H1 (cell line): ENCODE data around the gene GBX1. TPM values are rescaled to one million over a fixed set of nuclear protein-coding genes. Genes with fewer than 3 reads are reported as not detected.

Experiments
- CTCF ChIA-PET: fragments of 300-600 bp; sonication (Branson Sonifier 250); formaldehyde crosslinking; loops from one replicate; lab custom pipeline; 2021; ENCODE audit not compliant: partially characterized antibody; lab: Charles Lee
- POLR2A ChIA-PET: fragments of 300-600 bp; sonication (Branson Sonifier 250); formaldehyde crosslinking; loops from one replicate; lab custom pipeline; 2021; ENCODE audit warnings: inconsistent platforms; ENCODE audit not compliant: partially characterized antibody; lab: Charles Lee
- DNase-seq, 2 experiments: peaks; one replicate each; pipeline versions ENCODE4 v3.0.0 to v3.0.0-alpha.2; 2010 to 2022; ENCODE audit warnings: low spot score in 2 of 2, low read depth in 1 of 2, mixed read lengths in 1 of 2
- FAIRE-seq: peaks from 2 replicates; lab custom pipeline; 2011; peaks lifted over from hg19 to GRCh38; lab: Jason Lieb, UNC
- H2AFZ ChIP-seq: 2 replicates; pipeline ENCODE4 v1.8.1; 2012; ENCODE audit warnings: low read length, inconsistent platforms
- H2AK5ac ChIP-seq: 2 replicates; pipeline ENCODE4 v1.6.1; 2013; ENCODE audit warnings: low read depth, low read length
- H2BK120ac ChIP-seq: replicated peaks from 2 replicates; pipeline ENCODE3; 2013; ENCODE audit warnings: low read depth, low read length, inconsistent platforms
- H2BK12ac ChIP-seq: 2 replicates; pipeline ENCODE4 v1.6.1; 2013; ENCODE audit warnings: low read depth, low read length
- H2BK15ac ChIP-seq: 2 replicates; pipeline ENCODE4 v1.6.1; 2013; ENCODE audit warnings: low read length
- H2BK20ac ChIP-seq: 2 replicates; pipeline ENCODE4 v1.6.1; 2013; ENCODE audit warnings: low read length
- H2BK5ac ChIP-seq: 2 replicates; pipeline ENCODE4 v1.6.1; 2013; ENCODE audit warnings: low read depth, low read length
- H3K14ac ChIP-seq: 2 replicates; pipeline ENCODE4 v1.6.1; 2013; ENCODE audit warnings: inconsistent platforms; ENCODE audit not compliant: insufficient read length
- H3K18ac ChIP-seq: 2 replicates; pipeline ENCODE4 v1.6.1; 2013; ENCODE audit warnings: low read length; ENCODE audit errors: extremely low read depth
- H3K23ac ChIP-seq: 2 replicates; pipeline ENCODE4 v1.6.1; 2013; ENCODE audit warnings: inconsistent platforms; ENCODE audit not compliant: insufficient read length
- H3K23me2 ChIP-seq: 2 replicates; pipeline ENCODE4 v1.6.1; 2013; ENCODE audit warnings: low read depth, low read length
- H3K27ac ChIP-seq: 2 replicates; pipeline ENCODE4 v1.6.1; 2011; ENCODE audit warnings: low read depth, low read length, inconsistent platforms
- H3K27me3 ChIP-seq, 4 experiments: replicated peaks in 1 of 4; 1 replicate in 1 of 4; 2 replicates in 3 of 4; pipeline versions ENCODE4 v1.6.1 to v1.8.1; 2011 to 2013; ENCODE audit warnings: low read length in 3 of 4, mild to moderate bottlenecking in 3 of 4, inconsistent platforms in 2 of 4, mixed read lengths in 2 of 4, moderate library complexity in 1 of 4; ENCODE audit not compliant: control insufficient read depth in 3 of 4, insufficient read depth in 3 of 4; ENCODE audit errors: extremely low read depth in 1 of 4
- H3K36me3 ChIP-seq, 4 experiments: 2 replicates each; pipeline versions ENCODE4 v1.6.1 to v1.8.1; 2011 to 2013; ENCODE audit warnings: mild to moderate bottlenecking in 4 of 4, low read length in 3 of 4, moderate library complexity in 2 of 4, control low read depth in 1 of 4, inconsistent platforms in 1 of 4; ENCODE audit not compliant: insufficient read depth in 4 of 4, control insufficient read depth in 2 of 4
- H3K4ac ChIP-seq: replicated peaks from 2 replicates; pipeline ENCODE3; 2013; ENCODE audit warnings: low read length, low read depth, mixed read lengths, inconsistent platforms; ENCODE audit not compliant: insufficient read length
- H3K4me1 ChIP-seq, 4 experiments: replicated peaks in 1 of 4; 1 replicate in 1 of 4; 2 replicates in 3 of 4; pipeline versions ENCODE4 v1.6.1 to v1.8.1; 2011 to 2013; ENCODE audit warnings: low read length in 3 of 4, inconsistent platforms in 2 of 4, mixed read lengths in 1 of 4; ENCODE audit not compliant: insufficient read depth in 4 of 4, control insufficient read depth in 3 of 4
- H3K4me2 ChIP-seq, 2 experiments: 2 replicates each; pipeline versions ENCODE4 v1.6.1 to v1.8.1; 2011 to 2013; ENCODE audit warnings: low read depth in 2 of 2, low read length in 2 of 2, control low read depth in 1 of 2, inconsistent platforms in 1 of 2, mild to moderate bottlenecking in 1 of 2; ENCODE audit not compliant: insufficient read depth in 1 of 2
- H3K4me3 ChIP-seq, 4 experiments: fragments of 200-600, 300-600 bp in 1 of 4; sonication (generic), shearing (Covaris generic), sonication (Bioruptor Twin) in 1 of 4; 2 replicates each; pipeline versions ENCODE4 v1.5.1 to v1.8.1; 2011 to 2016; ENCODE audit warnings: low read length in 4 of 4, low read depth in 3 of 4, control low read depth in 2 of 4, inconsistent platforms in 2 of 4, mild to moderate bottlenecking in 2 of 4, mixed read lengths in 1 of 4, moderate library complexity in 1 of 4; ENCODE audit not compliant: insufficient read depth in 2 of 4; ENCODE audit errors: extremely low read depth in 1 of 4
- H3K56ac ChIP-seq: replicated peaks from 2 replicates; pipeline ENCODE3; 2013; ENCODE audit warnings: low read depth, mild to moderate bottlenecking, mixed read lengths, low read length, inconsistent platforms; ENCODE audit not compliant: insufficient read length
- H3K79me1 ChIP-seq: 2 replicates; pipeline ENCODE4 v1.6.1; 2013; ENCODE audit warnings: low read depth, low read length, control low read depth
- H3K79me2 ChIP-seq, 2 experiments: 2 replicates each; pipeline versions ENCODE4 v1.6.1 to v1.8.1; 2012 to 2013; ENCODE audit warnings: low read length in 2 of 2, mild to moderate bottlenecking in 2 of 2, inconsistent platforms in 1 of 2; ENCODE audit not compliant: insufficient read depth in 2 of 2, control insufficient read depth in 1 of 2
- H3K9ac ChIP-seq, 4 experiments: replicated peaks in 1 of 4; 1 replicate in 1 of 4; 2 replicates in 3 of 4; pipeline versions ENCODE4 v1.6.1 to v1.8.1; 2011 to 2013; ENCODE audit warnings: low read depth in 3 of 4, low read length in 3 of 4, control low read depth in 2 of 4, mild to moderate bottlenecking in 2 of 4, moderate library complexity in 2 of 4, inconsistent platforms in 1 of 4; ENCODE audit errors: extremely low read depth in 1 of 4
- H3K9me3 ChIP-seq, 2 experiments: 2 replicates each; pipeline versions ENCODE4 v1.6.1 to v1.8.1; 2012 to 2013; ENCODE audit warnings: mild to moderate bottlenecking in 2 of 2, moderate library complexity in 2 of 2, control low read depth in 1 of 2, inconsistent platforms in 1 of 2, low read depth in 1 of 2, low read length in 1 of 2, mixed read lengths in 1 of 2; ENCODE audit not compliant: insufficient read depth in 2 of 2
- H4K20me1 ChIP-seq, 2 experiments: replicated peaks in 1 of 2; 2 replicates each; pipeline versions ENCODE3 to v1.8.1; 2011 to 2013; ENCODE audit warnings: inconsistent platforms in 2 of 2, low read length in 2 of 2, mild to moderate bottlenecking in 1 of 2; ENCODE audit not compliant: insufficient read depth in 2 of 2, control insufficient read depth in 1 of 2
- H4K5ac ChIP-seq: 2 replicates; pipeline ENCODE4 v1.6.1; 2013; ENCODE audit warnings: low read length, low read depth, mixed read lengths, inconsistent platforms; ENCODE audit not compliant: insufficient read length
- H4K8ac ChIP-seq: 2 replicates; pipeline ENCODE4 v1.8.0; 2013; ENCODE audit warnings: mild to moderate bottlenecking, moderate library complexity, low read length, inconsistent platforms; ENCODE audit not compliant: insufficient read depth; ENCODE audit errors: extremely low read depth
- H4K91ac ChIP-seq: replicated peaks from 2 replicates; pipeline ENCODE3; 2013; ENCODE audit warnings: low read length, mixed read lengths, inconsistent platforms; ENCODE audit not compliant: insufficient read length
- CTCF ChIP-seq, 3 experiments: IDR thresholded peaks; 1 replicate in 2 of 3; 2 replicates in 1 of 3; pipeline versions ENCODE4 v1.5.1 to v1.6.1; 2011; ENCODE audit warnings: low read length in 3 of 3, mild to moderate bottlenecking in 3 of 3, inconsistent platforms in 2 of 3, low read depth in 1 of 3, moderate library complexity in 1 of 3; ENCODE audit not compliant: insufficient read depth in 1 of 3; ENCODE audit errors: control extremely low read depth in 1 of 3
- POLR2AphosphoS5 ChIP-seq: IDR thresholded peaks from 2 replicates; pipeline ENCODE4 v1.6.1; 2011; ENCODE audit warnings: low read depth, low read length
- SUZ12 ChIP-seq: fragments of 200-600 bp; sonication (generic); IDR thresholded peaks from 2 replicates; pipeline ENCODE4 v1.6.1; 2012; ENCODE audit warnings: mild to moderate bottlenecking, inconsistent platforms, low read length, moderate library complexity, mixed read lengths
- TBP ChIP-seq: IDR thresholded peaks from 2 replicates; pipeline ENCODE4 v1.6.1; 2011; ENCODE audit warnings: low read depth, low read length, improper control_type of control experiment
- TEAD4 ChIP-seq: IDR thresholded peaks from 2 replicates; pipeline ENCODE4 v1.6.1; 2012; ENCODE audit warnings: low read depth, low read length, inconsistent platforms, mixed read lengths
- WGBS, 2 experiments: shearing (Covaris generic) in 1 of 2; methylation state at CpG; one replicate each; pipeline versions ENCODE4 v1.1.6 to v1.1.7; 2013 to 2015; ENCODE audit warnings: low lambda C conversion rate in 2 of 2, mixed read lengths in 2 of 2, inconsistent platforms in 1 of 2, low coverage in 1 of 2, missing lambda C conversion rate in 1 of 2; ENCODE audit not compliant: insufficient replicate concordance in 2 of 2, insufficient coverage in 1 of 2, insufficient read length in 1 of 2; ENCODE audit errors: extremely low coverage in 1 of 2, missing lambda C conversion rate in 1 of 2; 5-methylcytosine and 5-hydroxymethylcytosine counted together
- polyA plus RNA-seq, 7 experiments: library from polyadenylated mRNA; depleted of rRNA in 3 of 7; stranded (reverse) in 5 of 7; unstranded in 2 of 7; fragments of >200 nt in 5 of 7; fragments of 200-250 nt in 2 of 7; gene quantifications; 1 replicate in 5 of 7; 2 replicates in 1 of 7; 4 replicates in 1 of 7; pipeline versions ENCODE4 v1.2.1 to v1.2.3, GENCODE V29; 2011 to 2013; ENCODE audit warnings: missing spikeins in 2 of 7, mixed read lengths in 2 of 7
- total RNA-seq: library from RNA; stranded (reverse); fragmentation: NEBNext Ultra II Directional; extraction: Animal tissue kit (Norgen Biotek cat#: 25700); gene quantifications from 2 replicates; pipeline ENCODE4 v1.2.1, GENCODE V29; 2021

Gene GBX1
- total and polyA plus RNA-seq, 2 of the 8 experiments (the other 6 are each of a cell fraction or from before 2014, with no cell fraction given), result not detected

- H3K27me3 ChIP-seq, result peaks cover 0 to 15% (median 9%) of the 10 kb centered on the region in 4 experiments; a peak in 3 of 7 replicates
- no peak overlapping the region for H4K5ac ChIP-seq
- peaks cover 7% of the 10 kb centered on the region for H3K23me2 ChIP-seq
- H4K20me1 ChIP-seq, result peaks cover 41 to 55% of the 10 kb centered on the region in 2 experiments
- H4K8ac ChIP-seq, result no peak overlapping the region
- CTCF ChIA-PET, result interaction anchor here (0.6 to 22.4 kb wide), 20 partner anchors 9 to 129 kb away, joined by 3 to 448 read pairs (median 4); partner anchors contain the start of genes AGAP3, CDK5, SLC4A2 and TMUB1
- no peak overlapping the region for H4K91ac ChIP-seq
- WGBS, 2 experiments, result 93% methylated on average over 27 of the region's 27 CpGs; no CpG with 5 or more reads in 1 of the 2 experiments
- TF ChIP-seq POLR2AphosphoS5 (no peak), TEAD4 (no peak), TBP (no peak), SUZ12 (no peak), CTCF (IDR thresholded peaks at IDR 0.05; ENCODE audit: control extremely low read depth in 1 of 3, insufficient read depth in 1 of 3, low read depth in 1 of 3, low read length in 3 of 3) (no peak)
- H3K9ac ChIP-seq, result no peak overlapping the region
- FAIRE-seq, result no peak
- H2BK5ac ChIP-seq, result no peak overlapping the region
- peaks cover 0 to 23% (median 4%) of the 10 kb centered on the region in 4 experiments; a peak in 2 of 8 replicates for H3K36me3 ChIP-seq
- no peaks in the 10 kb centered on the region for H3K9me3 ChIP-seq
- peaks cover 5% of the 10 kb centered on the region for H3K79me1 ChIP-seq
- H3K79me2 ChIP-seq, result peaks cover 0 to 13% of the 10 kb centered on the region in 2 experiments; a peak in 2 of 4 replicates
- H3K4me2 ChIP-seq, result no peak overlapping the region; a peak in 1 of 4 replicates
- DNase-seq, result no peak
- no peak overlapping the region for H3K4ac ChIP-seq
- H3K4me3 ChIP-seq, result no peak overlapping the region
- H2BK15ac ChIP-seq, result no peak overlapping the region
- POLR2A ChIA-PET, result interaction anchor here (1.0 to 2.6 kb wide), 4 partner anchors 14 to 36 kb away, joined by 3 to 7 read pairs (median 5); partner anchors contain the start of gene FASTK
- no peak overlapping the region for H3K18ac ChIP-seq
- H2BK12ac ChIP-seq, result no peak overlapping the region
- peaks cover 0 to 23% (median 15%) of the 10 kb centered on the region in 4 experiments; a peak in 6 of 7 replicates for H3K4me1 ChIP-seq
- no peak overlapping the region for H2AFZ ChIP-seq
- no peak overlapping the region for H3K14ac ChIP-seq
- H3K27ac ChIP-seq, result no peak overlapping the region
- no peak overlapping the region for H2BK120ac ChIP-seq
- no peak overlapping the region for H3K56ac ChIP-seq
- 0 out of 2 replicates have a peak overlapping the region, but pooled peaks have one; percentile 24 for H2AK5ac ChIP-seq
- H3K23ac ChIP-seq, result no peak overlapping the region
- H2BK20ac ChIP-seq, result no peak overlapping the region
Observed at GRCh38 chr7:151116603-151117440, 50.7 kb downstream of the GBX1 start.
